GM12891 (cell line): ENCODE measurements around the gene ALDH1A3.

Experiments
- DNase-seq: peaks from one replicate; pipeline ENCODE4 v3.0.0; 2011; ENCODE audit warnings: low spot score; ENCODE audit not compliant: insufficient read length
- FAIRE-seq: peaks from 2 replicates; lab custom pipeline; 2011; peaks lifted over from hg19 to GRCh38; lab: Jason Lieb, UNC
- PAX5 ChIP-seq: IDR thresholded peaks from 2 replicates; pipeline ENCODE4 v1.6.1; 2011; ENCODE audit warnings: low read length, moderate library complexity, mild to moderate bottlenecking; ENCODE audit not compliant: insufficient read depth, severe bottlenecking
- POLR2A ChIP-seq: IDR thresholded peaks from 2 replicates; pipeline ENCODE4 v1.6.1; 2011; ENCODE audit warnings: low read depth, low read length, control low read depth
- POLR2AphosphoS5 ChIP-seq: IDR thresholded peaks from 2 replicates; pipeline ENCODE4 v1.6.1; 2011; ENCODE audit warnings: low read depth, low read length, control low read depth
- POU2F2 ChIP-seq: IDR thresholded peaks from 2 replicates; pipeline ENCODE4 v1.6.1; 2011; ENCODE audit warnings: low read depth, mild to moderate bottlenecking, control low read depth, low read length, moderate library complexity
- SPI1 ChIP-seq: IDR thresholded peaks from 2 replicates; pipeline ENCODE4 v1.6.1; 2011; ENCODE audit warnings: low read depth, low read length, control low read depth
- TAF1 ChIP-seq: IDR thresholded peaks from 2 replicates; pipeline ENCODE4 v1.6.1; 2011; ENCODE audit warnings: low read depth, low read length, control low read depth

The ALDH1A3 gene

DNA sequence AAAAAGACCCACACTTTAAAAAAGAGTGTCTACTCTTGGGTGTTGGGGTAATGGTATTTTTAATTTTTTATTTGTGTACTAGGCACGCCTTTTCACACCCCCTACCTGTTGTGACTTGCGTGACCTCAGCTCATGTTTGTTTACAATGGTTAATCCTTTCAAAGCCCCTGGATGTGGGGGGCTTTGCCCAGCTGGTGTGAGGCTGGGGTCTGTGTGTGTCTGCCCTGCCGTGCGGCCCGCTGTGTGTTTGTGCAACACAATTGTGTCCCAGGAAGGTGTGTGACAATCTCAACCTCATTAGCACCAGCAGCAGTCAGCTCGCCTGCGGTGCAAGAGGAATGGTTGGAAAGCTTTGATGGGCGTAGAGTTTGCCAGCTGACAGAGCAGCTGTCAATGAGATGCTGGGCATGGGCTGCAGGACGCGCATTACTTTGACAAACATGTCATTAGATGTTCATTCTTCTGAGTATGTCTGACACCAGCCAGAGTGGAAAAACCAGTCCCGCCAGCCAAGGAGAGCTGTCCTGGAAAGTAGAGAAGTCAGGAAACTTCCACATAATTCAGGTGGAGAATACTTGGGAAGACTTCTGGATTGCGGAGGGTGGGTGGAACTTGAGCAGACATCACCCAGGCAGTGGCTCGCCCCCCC, 49.1 kb downstream of the ALDH1A3 start:
- TF ChIP-seq PAX5: no peak
- no peak for TF ChIP-seq POU2F2
- no peak for TF ChIP-seq TAF1
- TF ChIP-seq SPI1: no peak
- no peak for TF ChIP-seq POLR2AphosphoS5
- no peak for TF ChIP-seq POLR2A
- FAIRE-seq (peak; percentile 13), DNase-seq (no peak)

DNA sequence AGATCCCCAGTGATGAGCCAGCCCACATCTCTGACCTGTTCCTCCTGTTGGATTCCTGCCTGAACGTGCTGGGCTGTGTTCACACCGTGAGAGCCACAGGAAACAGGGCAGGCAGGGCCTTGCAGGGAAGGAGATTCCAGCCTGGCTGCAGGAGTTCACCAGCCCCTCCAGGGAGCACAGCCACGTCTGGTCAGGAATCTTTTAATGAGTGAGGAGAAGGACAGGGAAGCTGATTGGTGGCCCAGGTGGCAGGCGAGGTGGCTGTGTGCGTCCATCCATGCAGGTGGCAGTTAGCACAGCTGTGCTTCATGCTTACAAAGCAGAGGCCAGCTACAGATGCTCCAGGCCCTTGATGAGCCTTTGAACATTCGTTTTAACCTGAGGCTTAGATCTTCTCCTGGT, 50.0 kb downstream of the ALDH1A3 start:
- no peak for TF ChIP-seq POLR2AphosphoS5
- TF ChIP-seq POLR2A: no peak
- TF ChIP-seq SPI1: no peak
- no peak for TF ChIP-seq TAF1
- TF ChIP-seq PAX5: no peak
- TF ChIP-seq POU2F2: no peak
- no peak for DNase-seq
- peak; percentile 91 for FAIRE-seq

DNA sequence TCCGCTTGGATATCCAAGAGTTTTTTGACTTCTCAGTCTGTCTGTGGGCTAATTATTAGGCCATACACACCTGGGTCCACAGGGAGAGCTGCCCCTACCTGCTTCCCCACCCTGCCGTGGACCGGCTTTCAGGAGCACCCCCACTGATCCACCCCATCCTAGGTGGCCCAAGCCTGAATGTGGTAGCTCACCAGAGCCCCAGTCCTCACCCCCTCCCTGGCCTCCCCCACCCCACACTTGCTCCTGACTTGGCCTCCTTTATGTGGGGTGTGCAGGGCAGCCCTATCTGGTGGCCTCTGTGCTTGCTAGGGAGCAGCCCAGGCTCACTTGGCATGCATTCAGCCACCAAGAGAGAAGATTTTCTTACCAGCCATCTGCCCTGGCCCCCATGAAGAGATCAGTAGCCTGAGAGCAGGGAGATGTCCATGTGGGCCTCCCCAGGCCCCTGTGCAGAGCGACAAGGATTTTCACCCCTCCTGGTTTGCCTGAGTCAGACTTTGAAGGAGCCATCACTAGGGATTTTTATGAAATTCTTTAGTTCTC, 50.7 kb downstream of the ALDH1A3 start:
- DNase-seq (no peak), FAIRE-seq (no peak)
- TF ChIP-seq POU2F2: no peak
- TF ChIP-seq POLR2A: no peak
- no peak for TF ChIP-seq TAF1
- no peak for TF ChIP-seq SPI1

DNA sequence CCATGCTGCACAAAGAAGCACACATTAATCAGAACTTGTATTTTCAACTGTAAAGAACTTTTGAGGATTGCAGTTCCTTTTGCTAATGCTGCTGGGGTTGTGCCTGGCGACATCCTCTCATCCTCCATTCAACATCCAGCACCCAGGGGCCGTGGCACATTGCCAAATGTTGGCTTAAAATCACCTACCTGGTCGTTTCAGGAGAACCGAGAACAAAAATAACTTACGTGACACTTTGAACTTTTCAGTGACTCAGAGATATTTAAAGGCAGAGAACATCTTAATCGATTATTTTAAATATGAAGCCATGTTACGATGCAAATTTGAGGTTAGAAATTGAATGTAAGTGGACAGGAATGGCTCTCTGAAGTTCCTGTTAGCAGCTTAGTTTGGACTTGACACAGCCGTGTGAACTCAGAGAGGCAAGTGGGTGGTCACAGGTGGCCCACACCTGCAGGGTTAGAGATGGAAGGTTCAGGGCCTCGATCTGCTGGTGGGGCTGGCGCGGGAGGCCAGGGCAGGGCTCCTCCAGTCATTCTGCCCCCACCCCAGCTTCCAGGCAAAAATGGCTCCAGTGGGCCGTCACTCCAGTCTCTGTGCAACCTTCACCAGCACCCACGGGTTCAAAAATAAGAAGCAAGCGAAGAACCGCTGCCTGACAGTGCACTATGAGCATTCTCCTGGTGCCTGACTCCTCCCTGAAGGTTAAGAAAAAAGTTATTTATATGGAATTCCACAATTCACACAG, 51.7 kb downstream of the ALDH1A3 start:
- TF ChIP-seq PAX5: no peak
- TF ChIP-seq POU2F2: 0 out of 2 replicates have a peak, but pooled peaks have one; percentile 15
- FAIRE-seq: peak; percentile 95
- no peak for DNase-seq

DNA sequence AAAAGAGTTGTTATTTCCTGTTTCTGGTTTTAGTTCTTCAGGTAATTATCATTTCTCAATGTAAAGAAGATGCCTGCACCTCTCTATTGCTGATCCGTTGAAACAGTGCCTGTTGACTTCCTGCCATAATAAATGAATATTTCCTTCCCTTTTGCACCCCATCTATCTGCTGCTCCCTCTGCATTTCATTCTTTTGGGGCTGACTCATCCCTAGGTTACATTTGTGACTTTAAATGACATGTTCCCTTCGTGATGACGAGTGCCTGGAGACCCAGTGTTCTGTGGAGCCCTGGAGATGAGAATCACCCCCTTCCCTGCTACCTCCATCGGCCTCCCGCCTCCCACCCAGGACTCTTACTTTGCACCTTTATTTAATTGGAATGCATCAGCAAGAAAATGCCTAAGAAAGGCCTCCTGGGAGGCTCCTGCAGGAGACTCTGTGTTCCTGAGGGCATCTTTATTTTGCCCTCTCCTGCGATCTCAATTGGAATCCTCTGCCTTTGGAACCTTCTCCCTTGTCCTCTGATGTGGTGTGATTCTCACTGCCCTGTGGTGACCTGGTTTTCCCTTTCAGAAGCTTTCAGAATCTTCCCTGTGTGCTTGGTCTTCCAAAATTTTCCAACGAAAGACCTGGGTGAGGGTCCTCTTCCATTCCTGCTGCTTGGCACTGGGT, 53.2 kb downstream of the ALDH1A3 start:
- no peak for DNase-seq
- FAIRE-seq: peak; percentile 71
- TF ChIP-seq POU2F2 (no peak), SPI1 (no peak)

DNA sequence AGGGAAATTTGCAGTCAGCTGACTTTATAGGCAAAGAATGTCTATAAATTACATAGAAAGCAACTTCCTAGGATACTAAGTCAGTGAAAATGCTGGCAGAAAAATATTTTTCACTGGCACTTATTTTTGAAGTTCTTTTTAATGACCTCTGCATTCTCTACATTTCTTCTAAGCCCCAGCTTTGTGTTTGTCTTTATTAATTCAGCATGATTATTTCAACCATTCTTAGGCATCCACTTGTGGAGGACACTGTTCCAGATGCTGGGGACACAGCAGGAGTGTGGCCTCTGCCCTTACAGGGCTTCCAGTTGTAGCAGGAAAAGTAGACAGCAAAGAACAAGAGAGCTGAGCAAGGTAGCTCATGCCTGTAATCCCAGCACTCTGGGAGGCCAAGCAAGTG, 54.5 kb downstream of the ALDH1A3 start:
- DNase-seq: no peak
- FAIRE-seq: peak; percentile 58
- no peak for TF ChIP-seq POU2F2
- no peak for TF ChIP-seq PAX5

DNA sequence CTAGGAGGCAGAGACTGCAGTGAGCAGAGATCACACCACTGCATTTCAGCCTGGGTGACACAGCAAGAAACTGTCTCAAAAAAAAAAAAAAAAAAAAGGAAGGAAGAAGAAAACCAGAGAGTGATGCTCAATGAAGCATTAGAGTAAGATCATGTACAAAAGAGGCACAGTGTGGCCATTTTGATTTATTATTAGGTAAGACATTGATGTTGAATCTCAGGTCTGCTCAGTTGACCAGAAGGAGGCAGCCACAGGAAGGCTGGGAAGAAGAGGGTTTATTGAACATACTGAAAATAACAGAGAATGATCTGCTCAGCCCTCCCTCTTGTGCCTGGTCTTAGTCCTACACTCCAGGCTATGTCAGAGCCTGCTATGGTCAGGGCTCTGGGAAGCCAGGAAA, 55.1 kb downstream of the ALDH1A3 start:
- DNase-seq (no peak), FAIRE-seq (peak; percentile 89)
- TF ChIP-seq PAX5: no peak
- TF ChIP-seq TAF1: no peak
- TF ChIP-seq POLR2A: no peak
- TF ChIP-seq POU2F2: no peak
- TF ChIP-seq POLR2AphosphoS5: no peak
- TF ChIP-seq SPI1: no peak

DNA sequence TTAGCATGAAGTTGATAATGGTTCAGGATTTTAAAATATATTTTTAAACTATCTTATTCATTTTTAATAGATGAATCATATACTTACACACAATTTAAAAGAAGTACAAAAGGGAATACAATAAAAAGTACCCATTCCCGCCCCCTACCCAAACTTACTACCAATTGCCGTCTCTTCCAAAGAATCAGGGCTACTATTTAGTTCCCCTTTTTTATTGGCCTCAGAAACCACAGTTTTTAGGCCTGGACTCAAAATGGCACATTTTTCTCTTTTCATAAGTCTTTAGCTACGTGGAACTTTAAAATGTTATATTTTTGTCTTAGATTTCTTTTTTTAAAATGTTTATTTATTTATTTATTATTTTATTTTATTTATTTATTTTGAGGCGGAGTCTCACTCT, 57.5 kb downstream of the ALDH1A3 start:
- DNase-seq (no peak), FAIRE-seq (no peak)
- no peak for TF ChIP-seq SPI1
- no peak for TF ChIP-seq POU2F2
- TF ChIP-seq POLR2A: no peak
- TF ChIP-seq POLR2AphosphoS5: no peak
- TF ChIP-seq TAF1: no peak
- no peak for TF ChIP-seq PAX5

DNA sequence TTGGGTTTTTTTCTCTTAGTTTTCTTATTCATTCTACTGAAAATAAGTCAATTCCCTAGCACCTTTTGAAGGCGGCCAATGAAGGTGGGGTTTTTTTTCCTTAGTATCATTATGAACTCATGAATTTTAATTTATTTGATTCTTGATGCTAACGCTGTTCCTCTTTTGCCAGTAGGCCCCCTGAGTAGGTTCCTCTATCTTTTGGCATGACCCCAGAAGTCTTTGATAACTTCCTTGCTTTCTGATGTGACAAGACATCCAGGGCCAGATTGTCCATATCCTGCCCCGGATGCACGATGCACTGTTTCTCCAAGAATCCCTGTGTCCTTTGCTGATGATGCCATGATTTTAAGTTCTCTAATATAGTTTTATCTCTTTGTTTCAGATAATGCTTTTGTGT, 60.2 kb downstream of the ALDH1A3 start:
- FAIRE-seq (no peak), DNase-seq (no peak)
- peak; percentile 68 for TF ChIP-seq SPI1
- TF ChIP-seq POLR2A: no peak

DNA sequence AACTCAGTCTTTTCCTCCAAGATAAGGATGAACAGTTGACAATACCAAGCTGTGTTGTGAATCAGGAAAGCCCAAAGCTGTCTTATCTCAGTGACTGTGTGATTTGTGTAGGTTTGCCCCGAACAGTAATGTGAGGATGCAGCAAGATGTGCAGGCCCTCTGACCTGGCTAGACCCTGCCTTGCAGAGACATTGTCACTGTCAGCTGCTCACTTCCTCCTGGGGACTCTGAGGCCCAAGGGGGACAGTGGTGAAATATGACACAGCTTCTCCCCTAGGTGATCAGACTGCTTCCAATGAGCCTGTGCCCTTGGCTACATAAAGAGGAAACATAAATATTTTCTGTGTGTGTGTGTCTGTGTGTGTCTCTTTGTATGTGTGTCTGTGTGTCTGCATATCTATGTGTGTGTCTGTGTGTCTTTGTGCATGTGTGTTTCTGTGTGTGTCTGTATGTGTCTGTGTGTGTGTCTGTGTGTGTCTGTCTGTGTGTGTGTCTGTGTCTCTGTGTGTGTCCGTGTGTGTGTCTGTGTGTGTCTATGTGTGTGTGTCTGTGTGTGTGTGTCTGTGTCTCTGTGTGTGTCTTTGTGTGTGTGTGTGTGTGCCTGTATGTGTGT, 61.2 kb downstream of the ALDH1A3 start:
- FAIRE-seq: peak; percentile 95
- TF ChIP-seq PAX5: no peak
- TF ChIP-seq TAF1: no peak
- TF ChIP-seq POU2F2: 0 out of 2 replicates have a peak, but pooled peaks have one; percentile 30
- TF ChIP-seq POLR2A: 0 out of 2 replicates have a peak, but pooled peaks have one; percentile 36
- peak; percentile 90 for TF ChIP-seq SPI1
- TF ChIP-seq POLR2AphosphoS5: no peak
- no peak for DNase-seq
